OCI-LY7 (cell line): Measurements from ENCODE around the gene FOXJ3. TPM values are rescaled to one million over a fixed set of nuclear protein-coding genes. Genes with fewer than 3 reads are reported as not detected.

Experiments
- BruUV-seq: library from RNA; stranded (reverse); fragments of 400-500 nt; replicated peaks from 2 replicates; lab custom pipeline; 2021; lab: Mats Ljungman, UMichigan
- CTCF ChIA-PET: fragments of 300-600 bp; sonication (Branson Sonifier 250); formaldehyde crosslinking; loops from one replicate; lab custom pipeline; 2022; ENCODE audit warnings: antibody characterized with exemption; ENCODE audit not compliant: unreplicated experiment; lab: Charles Lee
- POLR2A ChIA-PET: fragments of 300-600 bp; sonication (Branson Sonifier 250); formaldehyde crosslinking; loops from one replicate; lab custom pipeline; 2022; ENCODE audit warnings: antibody characterized with exemption; lab: Charles Lee
- DNase-seq: peaks from one replicate; pipeline ENCODE4 v3.0.0-alpha.2; 2015; ENCODE audit warnings: low spot score
- H2AFZ ChIP-seq: fragments of 200-600 bp; sonication (generic), shearing (Covaris generic); 2 replicates; pipeline ENCODE4 v1.6.1; 2014; ENCODE audit warnings: mild to moderate bottlenecking, antibody characterized with exemption, low read length, moderate library complexity
- H3K27ac ChIP-seq: fragments of 200-600 bp; sonication (generic); 2 replicates; pipeline ENCODE4 v1.5.1; 2014; ENCODE audit warnings: mixed run types, low read depth, mild to moderate bottlenecking, moderate library complexity, low read length, inconsistent platforms; ENCODE audit not compliant: poor library complexity, severe bottlenecking
- H3K36me3 ChIP-seq: fragments of 200-600 bp; sonication (generic); 2 replicates; pipeline ENCODE4 v1.6.1; 2014; ENCODE audit warnings: mild to moderate bottlenecking, antibody characterized with exemption, low read length, moderate library complexity, mixed read lengths; ENCODE audit not compliant: insufficient read depth
- H3K4me1 ChIP-seq: fragments of 200-600 bp; sonication (generic); 2 replicates; pipeline ENCODE4 v1.5.1; 2014; ENCODE audit warnings: mild to moderate bottlenecking, low read length; ENCODE audit not compliant: insufficient read depth, poor library complexity, severe bottlenecking
- H3K4me2 ChIP-seq: fragments of 200-600 bp; sonication (generic); 2 replicates; pipeline ENCODE4 v1.6.1; 2014; ENCODE audit warnings: mild to moderate bottlenecking, low read length
- H3K4me3 ChIP-seq: fragments of 200-600 bp; sonication (generic); 2 replicates; pipeline ENCODE4 v1.5.1; 2014; ENCODE audit warnings: mild to moderate bottlenecking, low read depth, low read length; ENCODE audit not compliant: poor library complexity, severe bottlenecking
- H3K79me2 ChIP-seq: fragments of 200-600 bp; sonication (generic); 2 replicates; pipeline ENCODE4 v1.6.1; 2016; ENCODE audit warnings: low read depth, mild to moderate bottlenecking, low read length, moderate library complexity, mixed read lengths; ENCODE audit not compliant: insufficient read depth
- H3K9me2 ChIP-seq: fragments of 200-600 bp; sonication (generic); 2 replicates; pipeline ENCODE4 v1.6.1; 2016; ENCODE audit warnings: mild to moderate bottlenecking, low read length, mixed read lengths; ENCODE audit not compliant: insufficient read depth
- H3K9me3 ChIP-seq: fragments of 200-600 bp; sonication (generic); 2 replicates; pipeline ENCODE4 v1.6.1; 2014; ENCODE audit warnings: mild to moderate bottlenecking, mixed run types, low read length, mixed read lengths
- H4K20me1 ChIP-seq: fragments of 200-600 bp; sonication (generic); 2 replicates; pipeline ENCODE4 v1.6.1; 2014; ENCODE audit warnings: mild to moderate bottlenecking, antibody characterized with exemption, low read length, moderate library complexity, mixed read lengths; ENCODE audit not compliant: insufficient read depth
- CTCF ChIP-seq: fragments of 200-600 bp; sonication (generic); conservative IDR thresholded peaks from 2 replicates; pipeline ENCODE4 v1.5.1; 2014; ENCODE audit warnings: mild to moderate bottlenecking, antibody characterized with exemption, low read length, moderate library complexity, mixed read lengths
- EZH2phosphoT487 ChIP-seq: fragments of 200-600 bp; sonication (generic); IDR thresholded peaks from 2 replicates; pipeline ENCODE4 v1.6.1; 2018; ENCODE audit warnings: low read depth, borderline replicate concordance, mild to moderate bottlenecking, mixed run types, antibody characterized with exemption, low read length, moderate library complexity, mixed read lengths
- intact Hi-C: fragments of 100-400 bp; cut with micrococcal nuclease; formaldehyde crosslinking; loops from one replicate; pipeline ENCODE4 v1.10.0; 2022; ENCODE audit not compliant: unreplicated experiment
- total RNA-seq, 2 experiments: library from RNA; depleted of rRNA in 1 of 2; stranded (reverse); fragments of >200 nt in 1 of 2; shearing (Covaris generic) in 1 of 2; gene quantifications; 2 replicates each; pipeline ENCODE4 v1.2.3, GENCODE V29; 2014 to 2022

FOXJ3 gene
- total RNA-seq, 2 experiments from 2014 or later = 34.8 to 43.1 TPM

GRCh38 chr1:42128499-42128898 is 206.5 kb downstream of the FOXJ3 start:
- intact Hi-C loops = no loop called here
- no peak overlapping the region for H2AFZ ChIP-seq
- no peak overlapping the region for H3K4me2 ChIP-seq
- H3K9me3 ChIP-seq = no peaks in the 10 kb centered on the region
- POLR2A ChIA-PET = no interaction called here
- CTCF ChIA-PET = no interaction called here
- H3K27ac ChIP-seq = no peak overlapping the region
- H3K79me2 ChIP-seq = no peaks in the 10 kb centered on the region
- H3K4me1 ChIP-seq = no peaks in the 10 kb centered on the region
- no peaks in the 10 kb centered on the region for H4K20me1 ChIP-seq
- DNase-seq = no peak
- no peaks in the 10 kb centered on the region for H3K9me2 ChIP-seq
- no peak overlapping the region for H3K4me3 ChIP-seq
- H3K36me3 ChIP-seq = no peaks in the 10 kb centered on the region
- TF ChIP-seq EZH2phosphoT487 (no peak), CTCF (no peak)
- no TSS peak for BruUV-seq

- intact Hi-C loops = no loop called here
- TF ChIP-seq CTCF (no peak), EZH2phosphoT487 (no peak)
- H3K79me2 ChIP-seq = no peaks in the 10 kb centered on the region
- DNase-seq = no peak
- H3K4me2 ChIP-seq = no peak overlapping the region
- ChIA-PET CTCF (no interaction called here), POLR2A (no interaction called here)
- no peaks in the 10 kb centered on the region for H3K9me2 ChIP-seq
- H3K4me1 ChIP-seq = no peaks in the 10 kb centered on the region
- no peaks in the 10 kb centered on the region for H3K36me3 ChIP-seq
- no peaks in the 10 kb centered on the region for H3K9me3 ChIP-seq
- no peak overlapping the region for H3K27ac ChIP-seq
- H2AFZ ChIP-seq = no peak overlapping the region
- no TSS peak for BruUV-seq
- no peaks in the 10 kb centered on the region for H4K20me1 ChIP-seq
- no peak overlapping the region for H3K4me3 ChIP-seq
Observed at GRCh38 chr1:42127767-42128166, 207.3 kb downstream of the FOXJ3 start.

Other genes starting within 250 kb of the FOXJ3 start
- gene GUCA2B, start 181.8 kb downstream of the FOXJ3 start, total RNA-seq (2014; rRNA removed; shearing (Covaris generic)) = not detected in 2 replicates
- gene GUCA2B, start 181.8 kb downstream of the FOXJ3 start, total RNA-seq (2022) = not detected in 2 replicates
- not detected in 2 replicates for gene GUCA2A, start 170.5 kb downstream of the FOXJ3 start, total RNA-seq (2014; rRNA removed; shearing (Covaris generic))
- gene GUCA2A, start 170.5 kb downstream of the FOXJ3 start, total RNA-seq (2022) = not detected in 2 replicates
- gene RIMKLA, start 45.6 kb upstream of the FOXJ3 start, total RNA-seq (2014; rRNA removed; shearing (Covaris generic)) = not detected in 2 replicates
- not detected in 2 replicates for gene RIMKLA, start 45.6 kb upstream of the FOXJ3 start, total RNA-seq (2022)
- gene ZMYND12, start 120.8 kb upstream of the FOXJ3 start, total RNA-seq (2014; rRNA removed; shearing (Covaris generic)) = not detected in 2 replicates
- not detected in 2 replicates for gene ZMYND12, start 120.8 kb upstream of the FOXJ3 start, total RNA-seq (2022)
- gene PPCS, start 121.3 kb upstream of the FOXJ3 start, total RNA-seq (2014; rRNA removed; shearing (Covaris generic)) = 23.2 and 46.9 TPM in 2 replicates
- gene PPCS, start 121.3 kb upstream of the FOXJ3 start, total RNA-seq (2022) = 29.2 and 34.9 TPM in 2 replicates
- 0.54 and 2.6 TPM in 2 replicates for gene CCDC30, start 128.1 kb upstream of the FOXJ3 start, total RNA-seq (2014; rRNA removed; shearing (Covaris generic))
- gene CCDC30, start 128.1 kb upstream of the FOXJ3 start, total RNA-seq (2022) = 1.9 and 2.6 TPM in 2 replicates